CD4-positive, alpha-beta memory T cell (primary cell): ENCODE data around the gene SNX21. TPM values are rescaled to one million over a fixed set of nuclear protein-coding genes. Genes with fewer than 3 reads are reported as not detected.
A peak's percentile ranks its signal among the peaks of the same experiment; 100 is the strongest.
"Not testable (repeated sequence)": the region's sequence is repeated elsewhere in the genome, so short reads cannot be mapped to it uniquely, and the experiment has no call there.

Experiments
- CTCF ChIA-PET: fragments of 350-600 bp; sonication (Branson Sonifier 250); formaldehyde crosslinking; loops from one replicate; lab custom pipeline; 2021; ENCODE audit warnings: inconsistent platforms; ENCODE audit not compliant: partially characterized antibody; lab: Charles Lee
- POLR2A ChIA-PET: fragments of 350-600 bp; sonication (Branson Sonifier 250); formaldehyde crosslinking; loops from one replicate; lab custom pipeline; 2021; ENCODE audit not compliant: partially characterized antibody; lab: Charles Lee
- DNase-seq, 5 donors: peaks; one replicate each; pipeline versions ENCODE4 v3.0.0 to v3.0.0-alpha.2; 2020 to 2022; ENCODE audit warnings: mixed read lengths in 1 of 5
- H3K27ac ChIP-seq: one replicate; pipeline ENCODE4 v1.7.0; 2013; ENCODE audit warnings: low read depth, low read length
- H3K27me3 ChIP-seq: 2 replicates; pipeline ENCODE4 v1.7.0; 2013; ENCODE audit warnings: mild to moderate bottlenecking, low read length, moderate library complexity; ENCODE audit not compliant: insufficient read depth
- H3K36me3 ChIP-seq: 2 replicates; pipeline ENCODE4 v1.7.0; 2013; ENCODE audit warnings: mild to moderate bottlenecking, low read length, moderate library complexity; ENCODE audit not compliant: insufficient read depth
- H3K4me1 ChIP-seq: 2 replicates; pipeline ENCODE4 v1.7.0; 2013; ENCODE audit warnings: mild to moderate bottlenecking, low read length, moderate library complexity; ENCODE audit not compliant: insufficient read depth
- H3K4me3 ChIP-seq, 2 donors: one replicate each; pipeline ENCODE4 v1.7.0; 2013; ENCODE audit warnings: low read length in 2 of 2, mild to moderate bottlenecking in 1 of 2
- H3K9me3 ChIP-seq, 2 donors: one replicate each; pipeline ENCODE4 v1.7.0; 2013; ENCODE audit warnings: low read length in 2 of 2, control low read depth in 1 of 2; ENCODE audit not compliant: control insufficient read depth in 1 of 2
- H3K27ac Mint-ChIP-seq, 7 donors: one replicate each; pipeline ENCODE4 v1.8.0; 2020 to 2021; ENCODE audit warnings: mixed read lengths in 7 of 7, mild to moderate bottlenecking in 6 of 7, inconsistent platforms in 3 of 7, moderate library complexity in 3 of 7
- H3K27me3 Mint-ChIP-seq, 2 donors: one replicate each; pipeline ENCODE4 v1.8.0; 2020 to 2021; ENCODE audit warnings: mixed read lengths in 2 of 2
- H3K36me3 Mint-ChIP-seq, 2 donors: one replicate each; pipeline ENCODE4 v1.8.0; 2020 to 2021; ENCODE audit warnings: mixed read lengths in 2 of 2, inconsistent platforms in 1 of 2, mild to moderate bottlenecking in 1 of 2
- H3K4me1 Mint-ChIP-seq, 4 donors: one replicate each; pipeline ENCODE4 v1.8.0; 2020 to 2021; ENCODE audit warnings: mixed read lengths in 4 of 4, mild to moderate bottlenecking in 1 of 4
- H3K4me3 Mint-ChIP-seq, 8 donors: one replicate each; pipeline ENCODE4 v1.8.0; 2020 to 2021; ENCODE audit warnings: mixed read lengths in 8 of 8, mild to moderate bottlenecking in 7 of 8, moderate library complexity in 6 of 8, inconsistent platforms in 3 of 8
- H3K9me3 Mint-ChIP-seq, 8 donors: one replicate each; pipeline ENCODE4 v1.8.0; 2020 to 2021; ENCODE audit warnings: mixed read lengths in 8 of 8, mild to moderate bottlenecking in 5 of 8, inconsistent platforms in 3 of 8, moderate library complexity in 1 of 8
- intact Hi-C: fragments of 100-400 bp; cut with micrococcal nuclease; formaldehyde crosslinking; loops from one replicate; pipeline ENCODE4 v1.15.1; 2023
- polyA plus RNA-seq, 2 donors: library from polyadenylated mRNA; unstranded; fragments of 300-500 nt; fragmentation: Illumina TruSeq; gene quantifications; one replicate each; pipeline ENCODE4 v1.2.3, GENCODE V29; 2021
- total RNA-seq, 2 experiments: library from RNA; stranded (reverse); gene quantifications; one replicate each; pipeline ENCODE4 v1.2.3, GENCODE V29; 2021

Gene SNX21
- total and polyA plus RNA-seq, 4 experiments from 2014 or later = 0.20 to 3.5 (median 2.2) TPM

DNA sequence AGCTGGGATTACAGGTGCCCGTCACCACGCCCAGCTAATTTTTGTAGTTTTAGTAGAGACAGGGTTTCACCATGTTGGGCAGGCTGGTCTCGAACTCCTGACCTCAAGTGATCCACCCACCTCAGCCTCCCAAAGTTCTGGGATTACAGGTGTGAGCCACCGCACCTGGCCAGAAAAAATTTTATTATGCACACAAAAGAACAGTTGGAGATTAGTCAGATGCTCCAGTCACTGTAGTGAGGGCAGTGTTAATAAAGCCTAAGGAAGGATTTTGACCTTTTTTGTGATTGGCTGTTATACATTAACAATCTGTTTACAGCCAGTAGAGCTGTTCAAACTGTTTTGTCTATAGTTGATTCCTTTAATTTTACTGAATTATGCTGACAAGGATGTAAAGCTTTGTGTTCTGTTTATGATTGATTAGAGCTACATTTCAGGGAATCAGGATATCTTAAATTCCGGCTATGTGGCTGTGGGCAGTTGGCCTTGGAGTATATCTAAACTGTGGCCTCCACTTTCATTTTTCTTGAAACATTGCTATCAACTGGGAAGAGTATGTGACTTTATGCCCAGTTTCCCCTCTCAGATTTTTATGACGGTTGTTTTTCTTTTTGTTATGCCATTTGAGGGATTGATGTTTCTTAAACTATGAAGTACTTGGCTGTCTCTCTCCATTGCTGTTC lies 33.7 kb downstream of the SNX21 start:
- H3K9me3 ChIP-seq = no peaks in the 10 kb centered on the region
- DNase-seq = no peak
- CTCF ChIA-PET = interaction anchor here (0.7 to 1.2 kb wide), 3 partner anchors 14 to 119 kb away, joined by 3 to 5 read pairs (median 3); partner anchors contain the start of gene ZSWIM1
- no peak overlapping the region for H3K4me3 ChIP-seq
- H3K9me3 Mint-ChIP-seq = no peaks in the 10 kb centered on the region
- no peaks in the 10 kb centered on the region for H3K4me1 ChIP-seq
- peak overlapping the region in 1 of 7 donors; percentile 8 for H3K27ac Mint-ChIP-seq
- H3K27me3 ChIP-seq = no peaks in the 10 kb centered on the region
- intact Hi-C loops = no loop called here
- no peak overlapping the region for H3K4me3 Mint-ChIP-seq
- no peaks in the 10 kb centered on the region for H3K36me3 ChIP-seq
- H3K27ac ChIP-seq = no peak overlapping the region
- H3K27me3 Mint-ChIP-seq = no peaks in the 10 kb centered on the region
- POLR2A ChIA-PET = no interaction called here
- peaks cover 0 to 4% of the 10 kb centered on the region in 2 donors for H3K36me3 Mint-ChIP-seq
- H3K4me1 Mint-ChIP-seq = peaks cover 0 to under 1% (median 0%) of the 10 kb centered on the region in 4 donors

DNA sequence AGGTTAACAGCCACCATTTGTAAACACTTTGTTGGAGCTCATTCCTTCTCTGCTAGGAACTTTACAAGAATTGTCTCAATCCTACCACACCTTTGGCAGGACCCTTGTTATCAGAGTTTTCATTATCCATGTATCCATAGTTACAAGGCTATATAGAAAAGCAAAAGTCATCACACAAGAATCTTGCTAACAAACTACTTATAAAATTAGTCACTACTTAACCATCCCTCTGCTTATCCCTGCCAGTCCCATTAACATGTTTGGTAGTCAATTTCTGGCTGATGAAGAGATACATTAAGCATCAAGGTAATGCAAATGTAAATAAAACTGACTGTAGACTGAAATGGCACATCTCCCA lies 34.2 kb downstream of the SNX21 start:
- H3K4me1 Mint-ChIP-seq = peaks cover 0 to 1% (median 0%) of the 10 kb centered on the region in 4 donors
- Histone ChIP-seq H3K4me1 (no peaks in the 10 kb centered on the region), H3K36me3 (no peaks in the 10 kb centered on the region), H3K4me3 (no peak overlapping the region), H3K27me3 (no peaks in the 10 kb centered on the region), H3K27ac (no peak overlapping the region), H3K9me3 (no peaks in the 10 kb centered on the region)
- H3K36me3 Mint-ChIP-seq = peaks cover 0 to 4% of the 10 kb centered on the region in 2 donors
- H3K27ac Mint-ChIP-seq = no peak overlapping the region
- DNase-seq = no peak
- no peak overlapping the region for H3K4me3 Mint-ChIP-seq
- intact Hi-C loops = no loop called here
- ChIA-PET CTCF (no interaction called here), POLR2A (no interaction called here)
- no peaks in the 10 kb centered on the region for H3K9me3 Mint-ChIP-seq
- H3K27me3 Mint-ChIP-seq = no peaks in the 10 kb centered on the region

DNA sequence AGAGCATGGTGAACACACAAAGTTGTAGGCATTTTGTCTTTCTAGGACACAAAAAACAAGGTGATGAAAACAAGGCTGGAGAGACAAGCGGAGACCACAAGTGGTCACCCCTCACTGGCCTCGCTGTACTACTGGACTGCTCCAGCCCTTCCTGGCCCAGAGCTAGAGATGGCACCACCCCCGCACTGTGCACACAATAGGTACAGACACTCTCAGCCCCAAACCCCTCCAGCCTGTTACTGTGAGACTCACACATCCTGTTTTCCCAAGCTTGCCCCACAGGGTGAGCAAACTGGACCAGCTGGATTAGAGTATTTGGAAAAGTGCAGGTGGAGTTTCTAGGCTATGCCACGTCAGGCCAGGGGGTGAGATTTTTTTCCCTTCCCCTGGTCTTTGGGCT lies 39.0 kb downstream of the SNX21 start:
- Histone ChIP-seq H3K4me3 (no peak overlapping the region), H3K4me1 (no peaks in the 10 kb centered on the region), H3K9me3 (no peaks in the 10 kb centered on the region), H3K27ac (no peak overlapping the region), H3K36me3 (no peaks in the 10 kb centered on the region), H3K27me3 (no peaks in the 10 kb centered on the region)
- Mint-ChIP-seq H3K27ac (no peak overlapping the region), H3K36me3 (peaks cover 2 to 5% of the 10 kb centered on the region in 2 donors), H3K4me1 (peaks cover 0 to 1% (median 0%) of the 10 kb centered on the region in 4 donors), H3K4me3 (no peak overlapping the region), H3K9me3 (no peaks in the 10 kb centered on the region), H3K27me3 (no peaks in the 10 kb centered on the region)
- POLR2A ChIA-PET = interaction anchor here (0.9 to 1.1 kb wide), 2 partner anchors 8 to 16 kb away, joined by 3 to 4 read pairs; partner anchors contain the start of genes ACOT8 and ZSWIM3
- CTCF ChIA-PET = interaction anchor here (1.0 kb wide), 1 partner anchor 98 kb away, joined by 4 read pairs; no protein-coding TSS in a partner anchor
- DNase-seq = no peak
- intact Hi-C loops = no loop called here

DNA sequence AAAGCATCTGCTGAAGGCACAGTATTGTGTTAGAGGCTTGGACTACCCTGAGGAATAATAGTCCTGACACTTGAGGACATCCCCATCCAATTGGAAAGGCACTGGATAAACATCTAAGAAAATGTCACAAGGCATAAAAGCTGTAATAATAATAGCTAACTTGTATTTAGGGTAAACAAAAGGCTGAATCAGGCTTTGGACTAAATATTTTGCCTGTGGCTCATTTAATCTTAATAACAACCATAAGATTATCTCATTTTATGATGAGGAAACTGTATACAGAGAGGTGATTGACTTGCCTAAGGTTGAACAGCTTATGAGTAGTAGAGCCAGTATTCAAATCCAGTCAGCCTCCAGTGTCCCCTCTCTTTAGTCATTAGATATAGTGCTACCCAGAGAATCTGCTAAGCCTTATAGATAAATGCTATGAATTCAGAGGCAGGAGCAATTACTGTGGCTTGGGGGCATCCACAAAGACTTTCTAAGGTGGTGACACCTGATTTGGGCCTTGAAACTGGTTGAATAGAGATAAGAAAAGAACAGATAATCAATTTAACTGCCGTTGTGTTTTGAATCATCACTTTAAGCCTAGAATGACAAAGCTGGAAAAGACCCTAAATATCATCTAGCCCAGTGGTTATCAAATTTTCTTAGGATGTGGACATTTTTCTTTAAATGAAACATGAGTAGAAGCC lies 40.0 kb downstream of the SNX21 start:
- ChIA-PET CTCF (no interaction called here), POLR2A (interaction anchor here (0.8 kb wide), 1 partner anchor 18 kb away, joined by 3 read pairs; the partner anchor contains the start of genes CTSA and NEURL2)
- Mint-ChIP-seq H3K9me3 (no peaks in the 10 kb centered on the region), H3K36me3 (peaks cover 2 to 5% of the 10 kb centered on the region in 2 donors), H3K27ac (no peak overlapping the region), H3K4me3 (peak overlapping the region in 1 of 8 donors; percentile 28), H3K4me1 (peaks cover 0 to 1% (median 0%) of the 10 kb centered on the region in 4 donors), H3K27me3 (no peaks in the 10 kb centered on the region)
- intact Hi-C loops = no loop called here
- H3K4me3 ChIP-seq = no peak overlapping the region
- no peak for DNase-seq
- no peaks in the 10 kb centered on the region for H3K4me1 ChIP-seq
- no peak overlapping the region for H3K27ac ChIP-seq
- H3K9me3 ChIP-seq = no peaks in the 10 kb centered on the region
- no peaks in the 10 kb centered on the region for H3K36me3 ChIP-seq
- H3K27me3 ChIP-seq = no peaks in the 10 kb centered on the region

DNA sequence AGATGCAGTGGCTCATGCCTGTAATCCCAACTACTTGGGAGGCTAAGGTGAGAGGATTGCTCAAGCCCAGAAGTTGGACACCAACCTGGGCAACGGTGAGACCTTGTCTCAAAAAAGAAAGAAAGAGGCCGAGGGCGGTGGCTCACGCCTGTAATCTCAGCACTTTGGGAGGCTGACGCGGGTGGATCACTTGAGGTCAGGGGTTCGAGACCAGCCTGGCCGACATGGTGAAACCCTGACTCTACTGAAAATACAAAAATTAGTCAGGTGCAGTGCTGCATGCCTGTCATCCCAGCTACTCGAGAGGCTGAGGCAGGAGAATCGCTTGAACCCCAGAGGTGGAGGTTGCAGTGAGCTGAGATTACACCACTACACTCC lies 40.5 kb downstream of the SNX21 start:
- H3K4me3 ChIP-seq, H3K4me1 ChIP-seq, CTCF ChIA-PET, H3K27ac Mint-ChIP-seq, intact Hi-C loops, H3K9me3 Mint-ChIP-seq, H3K27ac ChIP-seq, H3K36me3 ChIP-seq, H3K9me3 ChIP-seq, H3K4me1 Mint-ChIP-seq, H3K27me3 ChIP-seq, H3K27me3 Mint-ChIP-seq, DNase-seq, H3K36me3 Mint-ChIP-seq: not testable (repeated sequence)
- POLR2A ChIA-PET = interaction anchor here (0.8 kb wide), 1 partner anchor 17 kb away, joined by 3 read pairs; the partner anchor contains the start of genes CTSA and NEURL2
- peak overlapping the region in 1 of 8 donors; percentile 28 for H3K4me3 Mint-ChIP-seq

DNA sequence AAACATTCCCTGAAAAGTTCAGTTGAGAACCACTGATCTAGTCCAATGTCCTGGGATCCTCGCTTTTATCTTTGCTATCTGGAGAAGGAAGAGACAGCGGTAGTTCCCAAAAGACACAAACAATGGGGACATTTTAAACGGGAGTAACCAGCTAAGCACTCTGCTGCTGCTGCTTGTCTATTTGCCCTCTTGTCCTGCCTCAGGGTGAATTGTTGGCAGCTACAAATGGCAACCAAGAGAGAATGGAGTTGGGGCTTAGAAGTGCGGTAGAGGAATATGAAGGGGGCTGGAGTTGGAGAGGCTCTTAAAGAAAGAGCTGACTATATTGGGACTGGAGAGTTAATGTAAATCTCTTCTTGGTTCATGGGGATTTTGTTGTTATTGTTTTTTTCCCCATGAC lies 41.0 kb downstream of the SNX21 start:
- H3K36me3 ChIP-seq = no peaks in the 10 kb centered on the region
- H3K4me1 Mint-ChIP-seq = peaks cover 0 to 1% (median 0%) of the 10 kb centered on the region in 4 donors
- ChIA-PET POLR2A (interaction anchor here (0.8 to 1.3 kb wide), 2 partner anchors 17 to 54 kb away, joined by 3 read pairs; no protein-coding TSS in a partner anchor), CTCF (no interaction called here)
- no peak overlapping the region for H3K4me3 Mint-ChIP-seq
- no peaks in the 10 kb centered on the region for H3K9me3 ChIP-seq
- H3K9me3 Mint-ChIP-seq = no peaks in the 10 kb centered on the region
- H3K27ac ChIP-seq = no peak overlapping the region
- H3K27ac Mint-ChIP-seq = peak overlapping the region in 2 of 7 donors; percentile 25 to 39
- H3K36me3 Mint-ChIP-seq = peaks cover 2 to 5% of the 10 kb centered on the region in 2 donors
- no peak for DNase-seq
- H3K27me3 ChIP-seq = no peaks in the 10 kb centered on the region
- intact Hi-C loops = no loop called here
- no peak overlapping the region for H3K4me3 ChIP-seq
- no peaks in the 10 kb centered on the region for H3K27me3 Mint-ChIP-seq
- no peaks in the 10 kb centered on the region for H3K4me1 ChIP-seq

DNA sequence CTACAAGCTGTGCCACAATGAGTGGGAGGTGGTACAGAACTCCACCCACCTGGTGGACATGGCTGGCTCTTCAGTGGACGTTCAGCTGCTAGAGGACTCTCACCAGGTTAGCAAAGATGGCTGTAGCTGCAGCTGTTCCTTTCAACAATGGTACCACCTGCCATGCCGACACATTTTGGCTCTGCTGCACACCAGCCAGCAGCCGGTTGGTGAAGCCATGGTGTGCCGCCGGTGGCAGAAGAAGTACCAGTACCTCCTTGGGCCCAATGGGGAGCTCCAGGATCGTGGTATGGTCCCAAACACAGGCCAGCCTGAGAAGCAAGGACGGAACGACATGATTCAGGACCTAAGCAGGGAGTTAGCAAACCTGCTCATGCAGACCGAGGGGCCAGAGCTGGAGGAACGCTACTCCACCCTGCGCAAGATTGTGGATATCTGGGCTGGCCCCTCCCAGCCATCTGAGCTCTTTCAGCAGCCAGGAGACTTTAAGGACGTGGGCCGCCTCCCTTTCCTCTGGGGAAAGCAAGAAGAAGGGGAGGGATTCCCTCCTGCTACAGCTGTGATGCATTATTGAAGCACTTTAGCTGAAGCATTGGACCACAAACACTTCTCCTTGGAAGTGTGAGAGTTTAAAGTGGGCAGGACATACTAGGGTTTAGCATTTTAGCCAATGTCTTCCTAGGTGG lies 44.6 kb downstream of the SNX21 start:
- Histone ChIP-seq H3K27ac (no peak overlapping the region), H3K27me3 (no peaks in the 10 kb centered on the region), H3K4me1 (peaks cover 22% of the 10 kb centered on the region), H3K4me3 (no peak overlapping the region), H3K9me3 (no peaks in the 10 kb centered on the region), H3K36me3 (peaks cover 9% of the 10 kb centered on the region)
- POLR2A ChIA-PET = no interaction called here
- H3K4me1 Mint-ChIP-seq = peaks cover 19 to 28% (median 22%) of the 10 kb centered on the region in 4 donors
- no peak overlapping the region for H3K27ac Mint-ChIP-seq
- peaks cover 14 to 17% of the 10 kb centered on the region in 2 donors for H3K36me3 Mint-ChIP-seq
- H3K9me3 Mint-ChIP-seq = no peaks in the 10 kb centered on the region
- intact Hi-C loops = no loop called here
- H3K4me3 Mint-ChIP-seq = no peak overlapping the region
- CTCF ChIA-PET = no interaction called here
- DNase-seq = no peak
- no peaks in the 10 kb centered on the region for H3K27me3 Mint-ChIP-seq
